Smooth muscle cell (in vitro differentiated cells): ENCODE measurements around the gene PCCA. TPM values are rescaled to one million over a fixed set of nuclear protein-coding genes. Genes with fewer than 3 reads are reported as not detected.

Source experiments
- DNase-seq: peaks from one replicate; lab custom pipeline; 2025; ENCODE audit not compliant: unreplicated experiment; lab: John Stamatoyannopoulos, UW
- H2AFZ ChIP-seq: fragments of 200-600 bp; sonication (generic); 2 replicates; pipeline ENCODE4 v1.6.0; 2016; ENCODE audit warnings: antibody characterized with exemption, low read depth, mild to moderate bottlenecking
- H3F3A ChIP-seq: fragments of 200-600 bp; sonication (generic); 2 replicates; pipeline ENCODE4 v1.6.0; 2017; ENCODE audit warnings: antibody characterized with exemption, low read depth
- H3K27ac ChIP-seq: fragments of 200-600 bp; sonication (generic); 2 replicates; pipeline ENCODE4 v1.5.1; 2016; ENCODE audit warnings: low read depth, mild to moderate bottlenecking
- H3K27me3 ChIP-seq: fragments of 200-600 bp; sonication (generic); 2 replicates; pipeline ENCODE4 v1.6.1; 2016; ENCODE audit warnings: low read depth, mild to moderate bottlenecking
- H3K36me3 ChIP-seq: fragments of 200-600 bp; sonication (generic); 2 replicates; pipeline ENCODE4 v1.5.1; 2016; ENCODE audit warnings: low read depth
- H3K4me1 ChIP-seq: fragments of 200-600 bp; sonication (generic); 2 replicates; pipeline ENCODE4 v1.5.1; 2016; ENCODE audit warnings: low read depth
- H3K4me2 ChIP-seq: fragments of 200-600 bp; sonication (generic); 2 replicates; pipeline ENCODE4 v1.6.0; 2016; ENCODE audit warnings: mild to moderate bottlenecking
- H3K4me3 ChIP-seq: fragments of 200-600 bp; sonication (generic); 2 replicates; pipeline ENCODE4 v1.5.1; 2016; ENCODE audit warnings: mild to moderate bottlenecking
- H3K79me2 ChIP-seq: fragments of 200-600 bp; sonication (generic); 2 replicates; pipeline ENCODE4 v1.6.0; 2016; ENCODE audit warnings: low read depth, mild to moderate bottlenecking
- H3K9ac ChIP-seq: fragments of 200-600 bp; sonication (generic); 2 replicates; pipeline ENCODE4 v1.6.0; 2016; ENCODE audit warnings: low read depth
- H3K9me3 ChIP-seq: fragments of 200-600 bp; sonication (generic); replicated peaks from 2 replicates; pipeline ENCODE4 v1.5.1; 2016; ENCODE audit warnings: low read depth
- H4K20me1 ChIP-seq: fragments of 200-600 bp; sonication (generic); 2 replicates; pipeline ENCODE4 v1.6.0; 2016; ENCODE audit warnings: low read depth
- CTCF ChIP-seq: fragments of 200-600 bp; sonication (generic); IDR thresholded peaks from 2 replicates; pipeline ENCODE4 v1.5.1; 2017; ENCODE audit warnings: borderline replicate concordance, mild to moderate bottlenecking, antibody characterized with exemption; ENCODE audit not compliant: insufficient read depth, poor library complexity, severe bottlenecking
- WGBS: methylation state at CpG from one replicate; pipeline ENCODE4 v1.1.7; 2016; ENCODE audit warnings: low lambda C conversion rate; 5-methylcytosine and 5-hydroxymethylcytosine counted together
- polyA plus RNA-seq: library from polyadenylated mRNA; unstranded; fragments of >200 nt; fragmentation: Nextera tagmentation; extraction: Ambion mirVana; gene quantifications from 2 replicates; pipeline ENCODE4 v1.2.1, GENCODE V29; 2016
- total RNA-seq: library from RNA; depleted of rRNA; stranded (reverse); fragments of >200 nt; gene quantifications from 2 replicates; pipeline ENCODE4 v1.2.3, GENCODE V29; 2014

The PCCA gene
- total and polyA plus RNA-seq, 2 experiments from 2014 or later = 19.6 to 24.7 TPM

GRCh38 chr13:100108913-100109507 is 20.1 kb downstream of the PCCA start:
- H4K20me1 ChIP-seq = peaks cover 54% of the 10 kb centered on the region
- H3K27ac ChIP-seq = no peak overlapping the region
- peaks cover 3% of the 10 kb centered on the region for H3K4me1 ChIP-seq
- no peak overlapping the region for H2AFZ ChIP-seq
- H3K4me3 ChIP-seq = no peak overlapping the region
- H3K36me3 ChIP-seq = no peaks in the 10 kb centered on the region
- DNase-seq = no peak
- H3K79me2 ChIP-seq = peaks cover 3% of the 10 kb centered on the region
- no peaks in the 10 kb centered on the region for H3K27me3 ChIP-seq
- H3K9ac ChIP-seq = no peak overlapping the region
- no peaks in the 10 kb centered on the region for H3F3A ChIP-seq
- no peak overlapping the region for H3K4me2 ChIP-seq
- WGBS = 92% methylated on average over 3 of the region's 3 CpGs
- no peaks in the 10 kb centered on the region for H3K9me3 ChIP-seq
- no peak for TF ChIP-seq CTCF

GRCh38 chr13:100110269-100110668 is 21.4 kb downstream of the PCCA start:
- TF ChIP-seq CTCF = no peak
- WGBS = 96% methylated on average over 2 of the region's 2 CpGs
- Histone ChIP-seq H4K20me1 (peaks cover 51% of the 10 kb centered on the region), H3K4me3 (no peak overlapping the region), H3K27ac (no peak overlapping the region), H3K4me1 (peaks cover 3% of the 10 kb centered on the region), H2AFZ (no peak overlapping the region), H3F3A (no peaks in the 10 kb centered on the region), H3K9me3 (no peaks in the 10 kb centered on the region), H3K27me3 (no peaks in the 10 kb centered on the region), H3K9ac (no peak overlapping the region), H3K4me2 (no peak overlapping the region), H3K36me3 (no peaks in the 10 kb centered on the region), H3K79me2 (no peaks in the 10 kb centered on the region)
- no peak for DNase-seq

GRCh38 chr13:100112186-100112838 is 23.4 kb downstream of the PCCA start:
- no peaks in the 10 kb centered on the region for H3K27me3 ChIP-seq
- H3K4me3 ChIP-seq = no peak overlapping the region
- no peak for DNase-seq
- H3F3A ChIP-seq = no peaks in the 10 kb centered on the region
- no peak for TF ChIP-seq CTCF
- no peaks in the 10 kb centered on the region for H3K79me2 ChIP-seq
- no peaks in the 10 kb centered on the region for H3K36me3 ChIP-seq
- H3K9me3 ChIP-seq = no peaks in the 10 kb centered on the region
- peaks cover 35% of the 10 kb centered on the region for H4K20me1 ChIP-seq
- WGBS = 97% methylated on average over 7 of the region's 7 CpGs
- no peak overlapping the region for H3K4me2 ChIP-seq
- H2AFZ ChIP-seq = no peak overlapping the region
- H3K27ac ChIP-seq = no peak overlapping the region
- no peak overlapping the region for H3K9ac ChIP-seq
- no peaks in the 10 kb centered on the region for H3K4me1 ChIP-seq
